ENCODE data around the gene RAPGEFL1.
"Not testable (repeated sequence)": the region's sequence is repeated elsewhere in the genome, so short reads cannot be mapped to it uniquely, and the experiment has no call there.

Gene RAPGEFL1

DNA sequence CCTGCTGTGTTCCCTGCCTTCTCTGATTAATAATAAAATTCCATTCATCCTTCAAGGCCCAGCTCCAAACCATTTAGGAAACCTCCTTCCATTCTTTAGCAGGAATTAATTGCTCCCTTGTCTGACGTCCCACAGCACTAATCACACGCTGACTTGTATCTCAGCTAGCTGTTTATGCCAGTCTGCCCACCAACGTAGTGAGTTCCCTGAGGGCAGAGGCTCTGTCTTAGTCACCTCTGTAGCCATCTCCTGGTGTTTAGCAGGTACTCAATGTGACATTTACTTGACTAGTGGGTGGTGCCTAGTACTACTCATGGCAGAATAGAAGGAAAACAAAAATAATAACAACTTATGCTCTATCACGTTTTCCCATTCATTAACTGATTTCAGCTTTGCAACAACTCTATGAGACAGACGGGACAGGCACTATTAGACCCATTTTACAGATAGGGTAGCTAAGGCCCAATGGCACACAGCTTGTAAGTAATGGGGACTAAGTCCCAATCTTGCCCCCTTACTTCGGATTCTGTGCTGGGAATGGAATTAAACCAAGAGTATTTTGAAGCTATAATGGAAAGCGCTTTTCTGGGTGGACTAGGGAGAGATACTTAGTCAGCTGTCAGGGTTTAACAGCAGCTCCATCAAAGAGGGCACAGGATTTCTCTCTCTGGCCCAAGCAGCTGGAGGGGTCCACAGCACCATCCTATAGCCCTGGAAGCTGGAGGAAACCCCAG, 40.9 kb downstream of the RAPGEFL1 start:
- no peak for DNase-seq

- DNase-seq: peak; percentile 99
Observed at GRCh38 chr17:40218740-40219593, 41.7 kb downstream of the RAPGEFL1 start, which contains the start of gene WIPF2. TSS of gene WIPF2 (plus strand) at chr17:40219304. CDS start at chr17:40256460, 37,156 bp downstream.

GRCh38 chr17:40219594-40220338, 42.5 kb downstream of the RAPGEFL1 start:
- DNase-seq: peak; percentile 71

DNA sequence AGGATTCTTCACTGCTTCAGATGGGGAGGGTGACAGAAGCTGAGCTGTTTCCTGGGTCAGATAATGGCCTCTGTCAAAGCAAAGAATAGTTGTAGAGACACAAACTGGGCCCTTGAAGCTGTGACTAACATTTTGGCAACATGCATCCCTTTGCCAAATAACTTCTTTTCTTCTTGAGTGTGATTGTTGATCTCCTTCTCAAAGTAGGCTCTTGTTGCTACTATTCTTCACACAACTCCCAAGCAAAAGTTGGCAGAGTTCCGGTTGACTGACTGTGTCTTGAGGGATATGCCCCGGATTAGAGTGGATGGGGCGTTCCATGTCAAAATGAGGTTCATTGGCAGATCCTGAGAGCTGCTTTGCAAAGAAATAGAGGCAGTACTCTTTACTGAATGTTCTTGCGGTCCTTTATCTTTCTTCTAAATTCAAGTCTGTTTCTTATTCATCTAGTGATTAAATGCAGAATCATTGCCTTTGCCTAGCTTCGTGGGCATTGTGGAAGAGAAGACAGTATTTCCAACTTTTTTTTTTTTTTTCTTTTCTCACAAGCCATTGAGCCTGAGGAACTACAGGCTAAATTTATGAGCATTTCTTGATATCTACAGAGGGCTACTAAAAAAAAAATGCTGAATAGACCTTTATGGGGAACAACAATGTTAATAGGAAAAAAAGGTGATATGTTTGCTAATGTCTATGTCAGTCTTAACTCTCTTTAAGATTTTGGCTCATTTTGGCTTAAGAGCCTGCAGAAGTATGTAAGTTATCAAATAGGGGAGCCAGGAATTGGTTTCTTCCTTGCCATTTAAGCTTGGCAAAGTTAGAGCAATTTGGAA, 47.7 kb downstream of the RAPGEFL1 start:
- DNase-seq: no peak

DNA sequence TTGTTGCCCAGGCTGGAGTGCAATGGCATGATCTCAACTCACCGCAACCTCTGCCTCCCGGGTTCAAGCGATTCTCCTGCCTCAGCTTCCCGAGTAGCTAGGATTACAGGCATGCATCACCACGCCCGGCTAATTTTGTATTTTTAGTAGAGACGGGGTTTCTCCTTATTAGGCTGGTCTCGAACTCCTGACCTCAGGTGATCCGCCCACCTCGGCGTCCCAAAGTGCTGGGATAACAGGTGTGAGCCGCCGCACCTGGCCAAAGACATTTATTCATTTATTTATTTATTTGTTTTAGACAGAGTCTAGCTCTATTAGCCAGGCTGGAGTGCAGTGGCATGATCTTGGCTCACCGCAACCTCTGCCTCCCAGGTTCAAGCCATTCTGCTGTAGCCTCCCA, 51.9 kb downstream of the RAPGEFL1 start:
- not testable (repeated sequence) for DNase-seq

- DNase-seq: no peak
Observed at GRCh38 chr17:40230670-40231069, 53.4 kb downstream of the RAPGEFL1 start.

DNA sequence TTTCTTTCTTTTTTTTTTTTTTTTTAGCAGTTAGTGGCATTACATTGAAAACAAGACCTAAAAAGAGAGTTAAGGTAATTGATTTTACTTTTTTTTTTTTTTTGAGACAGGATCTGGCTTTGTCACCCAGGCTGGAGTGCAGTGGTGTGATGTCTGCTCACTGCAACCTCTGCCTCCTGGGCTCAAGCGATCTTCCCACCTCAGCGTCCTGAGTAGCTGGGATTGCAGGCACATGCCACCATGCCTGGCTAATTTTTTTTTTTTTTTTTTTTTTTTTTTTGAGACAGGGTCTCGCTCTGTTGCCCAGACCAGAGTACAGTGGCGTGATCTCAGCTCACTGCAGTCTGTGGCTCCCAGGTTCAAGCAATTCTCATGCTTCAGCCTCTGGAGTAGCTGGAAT, 54.7 kb downstream of the RAPGEFL1 start:
- not testable (repeated sequence) for DNase-seq

- DNase-seq: no peak
Observed at GRCh38 chr17:40241252-40241834, 64.1 kb downstream of the RAPGEFL1 start.

GRCh38 chr17:40242774-40243173, 65.5 kb downstream of the RAPGEFL1 start:
- DNase-seq: no peak

GRCh38 chr17:40243761-40244160, 66.5 kb downstream of the RAPGEFL1 start:
- no peak for DNase-seq

DNA sequence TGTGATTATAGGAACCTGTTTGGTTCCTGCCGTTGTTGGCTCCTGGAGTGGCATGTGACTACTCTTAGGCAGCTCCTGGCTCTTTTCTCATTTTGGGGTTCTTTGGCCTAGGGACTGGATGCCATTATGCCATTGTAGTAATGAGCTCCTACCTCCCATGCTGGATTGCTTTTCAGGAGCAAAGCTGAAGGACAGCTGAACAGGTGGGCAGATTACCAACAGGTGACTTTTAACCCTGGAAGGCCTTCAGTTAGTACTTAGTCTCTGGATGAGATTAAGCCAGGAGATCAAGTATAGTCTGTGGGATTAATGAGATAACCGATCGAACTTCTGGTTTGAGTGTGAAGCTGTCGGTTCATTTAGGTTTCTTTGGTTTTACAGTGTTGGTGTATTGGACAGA, 67.0 kb downstream of the RAPGEFL1 start:
- no peak for DNase-seq

Measured in activated effector memory CD4-positive, alpha-beta T cell treated with anti-CD3 and anti-CD28 coated beads, Interleukin-2, amount 50 U/mL, for 16 hours (primary cell).